HCT116 (cell line): ENCODE measurements around the gene MAP2K2.

Experiments
- CEBPB ChIP-seq: IDR thresholded peaks from 2 replicates; pipeline ENCODE4 v1.6.1; 2012; ENCODE audit warnings: low read depth
- CTCF ChIP-seq, 3 experiments: fragments of 200-600 bp in 1 of 3; sonication (generic) in 1 of 3; IDR thresholded peaks in 2 of 3; conservative IDR thresholded peaks in 1 of 3; 2 replicates each; pipeline ENCODE4 v1.5.1; 2012 to 2017; ENCODE audit warnings: low read depth in 2 of 3, low read length in 2 of 3, antibody characterized with exemption in 1 of 3, borderline replicate concordance in 1 of 3, control low read depth in 1 of 3, mild to moderate bottlenecking in 1 of 3, mixed read lengths in 1 of 3, mixed run types in 1 of 3, moderate library complexity in 1 of 3; ENCODE audit not compliant: insufficient read depth in 1 of 3
- EZH2 ChIP-seq: fragments of 200-600 bp; sonication (generic); IDR thresholded peaks from 2 replicates; pipeline ENCODE4 v1.6.1; 2017; ENCODE audit warnings: antibody characterized with exemption, mixed run types
- POLR2AphosphoS5 ChIP-seq: IDR thresholded peaks from 2 replicates; pipeline ENCODE4 v1.6.1; 2011; ENCODE audit warnings: mild to moderate bottlenecking, low read depth, low read length, moderate library complexity
- ZFX ChIP-seq: fragments of 450-650 bp; IDR thresholded peaks from 2 replicates; pipeline ENCODE4 v1.6.1; 2017

DNA sequence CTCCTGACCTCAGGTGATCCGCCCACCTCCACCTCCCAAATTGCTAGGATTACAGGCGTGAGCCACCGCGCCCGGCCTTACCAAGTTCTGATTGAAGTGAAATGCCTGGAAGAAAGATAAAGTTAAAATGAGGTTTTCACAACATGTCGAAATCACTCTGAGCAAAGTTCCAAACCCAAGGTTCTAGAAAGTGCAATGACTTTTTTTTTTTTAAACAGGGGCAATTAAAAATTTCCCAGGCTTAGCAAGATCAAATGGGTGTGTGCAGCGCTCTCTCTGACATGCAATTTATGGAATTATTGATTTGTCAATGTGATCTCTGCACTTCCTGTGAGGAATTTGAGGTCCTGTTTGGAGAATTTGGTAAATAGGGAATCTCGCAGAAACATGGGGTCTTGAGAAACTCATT lies 12.8 kb upstream of the MAP2K2 start:
- TF ChIP-seq CTCF (IDR thresholded peaks at IDR 0.05 in 2 of 3, conservative IDR thresholded peaks at IDR 0.05 in 1 of 3; ENCODE audit: borderline replicate concordance in 1 of 3, insufficient read depth in 1 of 3, low read depth in 2 of 3, low read length in 2 of 3) (no peak), CEBPB (no peak), POLR2AphosphoS5 (no peak), ZFX (no peak), EZH2 (no peak)
